Activated CD4-positive, alpha-beta T cell treated with anti-CD3 and anti-CD28 coated beads, Interleukin-2, amount 50 U/mL, for 1 hour (primary cell): ENCODE measurements around the gene TMEM258.

Source experiments
- DNase-seq: peaks from one replicate; pipeline ENCODE4 v3.0.0-alpha.2; 2020

The TMEM258 gene

GRCh38 chr11:61817471-61818202, 25.2 kb upstream of the TMEM258 start:
- DNase-seq, result no peak

- peak; percentile 58 for DNase-seq
Observed at GRCh38 chr11:61816736-61817455, 24.5 kb upstream of the TMEM258 start, which contains the start of gene FADS1. TSS of gene FADS1 (minus strand) at chr11:61817003. CDS start at chr11:61816929, 74 bp downstream.

- DNase-seq, result peak; percentile 44
Observed at GRCh38 chr11:61815790-61816735, 23.7 kb upstream of the TMEM258 start.

GRCh38 chr11:61814958-61815789, 22.8 kb upstream of the TMEM258 start:
- peak; percentile 6 for DNase-seq

GRCh38 chr11:61814247-61814957, 22.0 kb upstream of the TMEM258 start:
- no peak for DNase-seq

- DNase-seq, result no peak
Observed at GRCh38 chr11:61812736-61813411, 20.5 kb upstream of the TMEM258 start.

GRCh38 chr11:61811831-61812230, 19.4 kb upstream of the TMEM258 start:
- no peak for DNase-seq

- DNase-seq, result no peak
Observed at GRCh38 chr11:61810671-61811175, 18.3 kb upstream of the TMEM258 start.

GRCh38 chr11:61806785-61807184, 14.4 kb upstream of the TMEM258 start:
- no peak for DNase-seq

GRCh38 chr11:61805146-61805545, 12.7 kb upstream of the TMEM258 start:
- DNase-seq, result no peak

- DNase-seq, result no peak
Observed at GRCh38 chr11:61803889-61804647, 11.7 kb upstream of the TMEM258 start.

- DNase-seq, result no peak
Observed at GRCh38 chr11:61802605-61803004, 10.2 kb upstream of the TMEM258 start.

GRCh38 chr11:61800331-61801281, 8.2 kb upstream of the TMEM258 start:
- DNase-seq, result no peak

- DNase-seq, result no peak
Observed at GRCh38 chr11:61799665-61800284, 7.4 kb upstream of the TMEM258 start.

- peak; percentile 72 for DNase-seq
Observed at GRCh38 chr11:61797263-61797944, 5.0 kb upstream of the TMEM258 start.

- DNase-seq, result no peak
Observed at GRCh38 chr11:61795876-61796526, 3.6 kb upstream of the TMEM258 start.

- no peak for DNase-seq
Observed at GRCh38 chr11:61795459-61795858, 3.1 kb upstream of the TMEM258 start.
